Pons (tissue), 1 donor: ENCODE data around the gene THOP1.
"Not testable (repeated sequence)": the region's sequence is repeated elsewhere in the genome, so short reads cannot be mapped to it uniquely, and the experiment has no call there.

Experiments
- DNase-seq: peaks from one replicate; pipeline ENCODE4 v3.0.0-alpha.2; 2016; ENCODE audit warnings: low spot score

Gene THOP1

DNA sequence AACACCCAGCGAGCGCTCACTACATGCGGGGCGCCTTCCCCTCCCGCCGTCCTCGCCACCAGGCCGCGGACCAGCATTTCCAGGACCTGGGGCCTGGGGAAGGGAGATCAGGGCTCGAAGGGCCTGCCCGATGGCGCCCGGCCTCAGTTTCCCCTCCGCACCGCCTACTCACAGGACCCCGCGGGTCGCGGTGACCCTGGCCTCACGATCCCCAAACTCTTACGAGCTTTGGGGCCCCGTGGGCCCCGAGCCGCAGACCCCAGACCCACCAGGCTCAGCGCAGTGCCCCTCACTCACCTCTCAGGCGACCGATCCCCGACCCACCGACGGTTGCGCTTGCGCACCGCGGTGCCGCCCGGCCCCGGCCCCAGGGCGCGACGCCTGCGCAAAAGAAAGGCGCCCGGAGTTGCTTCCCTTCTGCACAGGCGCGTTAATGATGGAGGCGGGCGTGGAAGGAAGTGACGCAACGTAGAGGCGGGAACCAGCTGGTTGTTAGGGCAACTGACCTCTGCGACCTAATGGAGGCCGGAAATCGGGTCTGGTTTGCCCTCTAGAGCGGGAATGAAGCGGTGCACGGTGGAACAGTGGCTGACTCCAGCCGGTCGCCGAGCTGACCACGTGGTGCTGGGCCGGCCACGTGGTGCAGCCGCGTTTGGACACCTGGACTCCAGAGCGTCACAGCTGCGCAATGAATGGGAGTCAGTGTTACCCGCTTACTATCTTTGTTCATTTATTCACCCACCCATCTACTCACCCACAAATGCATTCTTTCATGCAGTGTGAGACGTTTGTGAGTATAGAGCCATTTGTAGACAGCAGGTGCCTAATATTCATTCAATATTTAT is 2.1 kb upstream of the THOP1 start, which contains the start of gene SGTA:
TSS of gene SGTA (minus strand) at position 338 of the 845 bp plus-strand sequence. CDS start 14,205 bp downstream, outside the sequence.
- DNase-seq: peak; percentile 99

DNA sequence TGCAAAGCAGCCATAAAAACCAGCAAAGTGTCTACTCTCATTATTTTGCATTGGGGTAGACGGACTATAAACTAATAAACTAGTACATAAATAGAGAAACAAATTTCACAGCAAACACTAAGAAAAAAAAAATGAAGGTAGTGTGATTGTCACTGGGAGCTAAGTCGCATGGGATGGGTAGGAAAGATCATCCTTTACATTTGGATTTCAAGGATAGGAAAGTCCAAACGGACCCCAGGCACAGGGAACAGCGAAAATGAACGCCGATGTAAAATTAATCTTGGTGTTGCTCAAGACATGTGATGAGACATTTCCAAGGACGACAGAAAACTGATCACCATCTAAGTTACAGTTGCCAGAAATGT is 1.5 kb upstream of the THOP1 start:
- no peak for DNase-seq

DNA sequence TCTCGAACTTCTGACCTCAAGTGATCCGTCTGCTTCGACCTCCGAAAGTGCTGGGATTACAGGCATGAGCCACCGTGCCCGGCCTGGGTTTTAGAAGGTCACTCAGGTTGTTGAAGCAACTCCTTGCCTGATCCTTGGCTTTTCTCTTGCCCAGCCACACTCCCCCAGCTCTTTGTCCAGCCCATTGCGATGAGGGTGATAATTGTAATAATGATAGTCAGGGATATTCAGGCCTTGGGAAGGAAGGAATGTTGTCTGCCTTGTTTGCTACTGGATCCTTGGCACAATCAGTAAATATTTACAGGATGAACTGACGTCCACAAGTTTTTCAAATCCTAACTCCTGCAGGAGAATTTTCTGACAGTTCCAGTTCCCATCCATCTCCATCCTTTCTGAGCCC is 1.8 kb downstream of the THOP1 start:
- no peak for DNase-seq

DNA sequence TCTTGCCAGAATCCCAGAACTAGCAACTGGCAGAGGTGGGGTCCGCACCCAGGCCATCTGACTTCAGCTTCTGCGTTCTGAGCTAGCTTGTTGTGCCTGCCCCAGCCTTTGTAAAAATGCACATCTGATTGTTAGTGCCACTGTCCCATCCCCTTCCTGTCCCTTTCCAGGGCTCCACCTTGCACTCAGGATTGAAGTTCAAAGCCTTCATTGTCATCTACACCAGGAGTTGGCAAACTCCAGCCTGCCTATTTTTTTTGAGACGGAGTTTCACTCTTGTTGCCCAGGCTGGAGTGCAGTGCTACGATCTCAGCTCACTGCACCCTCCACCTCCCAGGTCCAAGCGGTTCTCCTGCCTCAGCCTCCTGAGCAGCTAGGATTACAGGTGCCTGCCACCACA is 2.9 kb downstream of the THOP1 start:
- no peak for DNase-seq

DNA sequence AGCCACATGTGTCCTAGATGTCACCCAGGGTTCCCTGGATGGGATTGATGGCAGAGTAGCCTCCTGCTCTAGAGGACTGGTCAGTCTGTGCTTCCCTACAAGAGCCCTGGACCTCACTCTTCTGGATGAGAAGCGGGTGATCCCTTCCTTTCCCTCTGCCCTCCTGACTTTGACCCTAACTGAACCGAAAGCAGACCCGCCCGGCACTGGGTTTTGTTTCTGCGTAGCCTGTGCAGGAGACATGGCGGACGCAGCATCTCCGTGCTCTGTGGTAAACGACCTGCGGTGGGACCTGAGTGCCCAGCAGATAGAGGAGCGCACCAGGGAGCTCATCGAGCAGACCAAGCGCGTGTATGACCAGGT is 4.9 kb downstream of the THOP1 start:
- DNase-seq: no peak

DNA sequence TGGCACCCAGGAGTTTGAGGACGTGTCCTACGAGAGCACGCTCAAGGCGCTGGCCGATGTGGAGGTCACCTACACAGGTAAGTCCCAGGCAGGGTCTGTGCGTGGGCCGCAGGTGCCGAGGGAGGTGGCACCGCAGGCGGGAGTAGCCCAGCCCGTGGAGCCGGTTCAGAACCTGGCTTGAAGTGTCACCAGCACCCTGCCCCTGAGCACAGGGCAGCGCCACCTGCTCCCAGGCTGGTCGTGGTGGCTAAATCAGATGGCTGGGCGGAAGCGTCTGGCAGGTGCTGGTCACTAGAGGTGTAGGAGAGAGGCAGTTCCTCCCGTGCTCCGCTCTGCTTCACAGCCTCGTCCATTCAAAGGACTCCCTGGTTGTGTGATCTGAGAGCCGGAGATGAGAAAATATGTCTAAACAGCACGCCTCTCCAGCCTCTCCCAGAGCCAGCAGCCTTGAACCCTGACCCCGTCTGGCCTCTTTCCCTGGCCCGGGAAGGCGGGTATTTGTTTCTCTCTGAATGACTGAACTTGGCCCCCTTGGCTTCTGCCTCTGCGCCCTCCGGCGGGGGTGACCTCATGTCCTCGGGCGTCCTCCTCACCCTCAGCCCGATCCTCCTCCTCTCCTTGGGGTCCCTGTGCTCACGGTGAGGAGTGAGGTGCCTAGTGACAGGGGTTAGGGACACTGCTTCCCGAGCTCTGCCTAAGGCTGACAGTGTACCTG is 5.4 kb downstream of the THOP1 start:
- DNase-seq: no peak

DNA sequence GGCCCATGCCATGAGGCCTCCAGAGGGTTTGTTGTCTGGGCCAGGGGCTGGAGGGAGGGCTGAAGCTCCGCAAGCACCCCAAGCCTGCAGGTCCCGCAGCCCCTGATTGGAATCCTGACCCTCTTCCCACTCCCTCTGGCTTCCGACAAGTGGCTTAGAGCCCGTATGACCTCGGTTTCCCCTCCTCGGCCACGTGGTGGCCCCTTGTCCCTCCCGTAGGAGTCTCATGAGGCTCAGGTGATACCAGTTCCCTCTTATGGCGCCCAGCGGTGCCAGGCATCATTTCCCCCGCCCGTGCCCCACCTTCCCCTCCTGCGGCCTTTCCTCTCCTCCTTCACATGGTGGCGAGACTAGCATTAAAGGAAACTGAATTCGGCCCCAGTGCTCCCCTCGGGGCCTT is 6.1 kb downstream of the THOP1 start:
- no peak for DNase-seq

DNA sequence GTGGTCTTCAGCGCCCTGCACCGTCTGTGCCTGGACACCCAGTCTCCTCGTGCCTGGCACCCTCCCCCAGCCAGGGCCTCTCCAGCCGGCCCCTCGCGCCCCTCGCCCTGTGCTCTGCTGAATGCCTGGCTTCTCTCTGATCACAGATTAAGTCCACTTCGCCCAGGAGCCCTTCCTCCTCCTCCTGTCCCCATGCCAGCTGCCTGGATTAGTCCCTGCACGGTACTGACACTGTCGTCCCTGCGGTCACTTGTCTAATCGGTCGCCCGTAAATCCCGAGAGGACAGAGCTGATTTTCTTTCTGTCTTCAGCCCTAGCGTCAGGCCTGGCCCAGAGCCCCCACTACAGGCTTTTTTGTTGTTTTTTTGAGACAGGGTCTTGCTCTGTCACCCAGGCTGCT is 6.6 kb downstream of the THOP1 start:
- no peak for DNase-seq

DNA sequence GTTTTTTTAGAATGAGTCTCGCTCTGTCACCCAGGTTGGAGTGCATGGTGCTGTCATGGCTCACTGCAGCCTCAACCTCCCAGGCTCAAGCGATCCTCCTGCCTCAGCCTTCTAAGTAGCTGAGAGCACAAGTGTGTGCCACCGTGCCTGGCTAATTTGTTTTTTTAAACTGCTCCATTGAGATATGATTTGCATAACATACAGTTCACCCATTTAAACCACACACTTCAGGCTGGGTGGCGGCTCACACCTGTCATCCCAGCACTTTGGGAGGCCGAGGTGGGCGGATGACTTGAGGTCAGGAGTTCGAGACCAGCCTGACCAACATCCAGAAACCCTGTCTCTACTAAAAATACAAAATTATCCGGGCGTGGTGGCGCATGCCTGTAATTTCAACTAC is 7.4 kb downstream of the THOP1 start:
- not testable (repeated sequence) for DNase-seq

DNA sequence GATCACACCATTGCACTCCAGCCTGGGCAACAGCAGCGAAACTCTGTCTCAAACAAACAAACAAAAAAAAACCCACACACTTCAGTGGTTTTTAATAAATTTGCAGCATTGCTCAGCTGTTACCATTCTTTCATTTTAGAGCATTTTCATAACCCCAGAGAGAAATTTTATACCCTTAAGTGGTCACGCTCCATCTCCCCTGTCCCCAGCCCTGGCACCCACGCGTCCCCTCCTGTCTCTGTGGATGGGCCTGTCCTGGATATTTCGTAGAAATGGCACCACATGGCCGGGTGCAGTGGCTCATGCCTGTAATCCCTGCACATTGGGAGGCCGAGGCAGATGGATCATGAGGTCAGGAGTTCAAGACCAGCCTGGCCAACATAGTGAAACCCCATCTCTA is 7.8 kb downstream of the THOP1 start:
- DNase-seq: no peak

DNA sequence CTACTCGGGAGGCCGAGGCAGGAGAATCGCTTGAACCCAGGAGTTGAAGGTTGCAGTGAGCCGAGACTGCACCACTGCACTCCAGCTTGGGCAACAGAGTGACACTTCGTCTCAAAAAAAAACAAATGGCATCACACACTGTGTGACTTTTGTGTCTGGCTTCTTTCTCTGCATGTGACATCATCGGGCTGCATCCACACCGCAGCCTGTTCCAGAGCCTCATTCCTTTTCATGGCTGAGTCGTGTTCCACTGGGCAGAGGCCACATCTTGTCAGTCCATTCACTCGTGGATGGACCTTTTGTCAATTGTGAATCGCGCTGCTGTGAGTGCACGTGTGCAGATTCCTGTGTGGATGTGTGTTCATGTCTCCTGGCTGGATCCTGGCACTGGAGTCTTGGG is 8.3 kb downstream of the THOP1 start:
- DNase-seq: no peak

DNA sequence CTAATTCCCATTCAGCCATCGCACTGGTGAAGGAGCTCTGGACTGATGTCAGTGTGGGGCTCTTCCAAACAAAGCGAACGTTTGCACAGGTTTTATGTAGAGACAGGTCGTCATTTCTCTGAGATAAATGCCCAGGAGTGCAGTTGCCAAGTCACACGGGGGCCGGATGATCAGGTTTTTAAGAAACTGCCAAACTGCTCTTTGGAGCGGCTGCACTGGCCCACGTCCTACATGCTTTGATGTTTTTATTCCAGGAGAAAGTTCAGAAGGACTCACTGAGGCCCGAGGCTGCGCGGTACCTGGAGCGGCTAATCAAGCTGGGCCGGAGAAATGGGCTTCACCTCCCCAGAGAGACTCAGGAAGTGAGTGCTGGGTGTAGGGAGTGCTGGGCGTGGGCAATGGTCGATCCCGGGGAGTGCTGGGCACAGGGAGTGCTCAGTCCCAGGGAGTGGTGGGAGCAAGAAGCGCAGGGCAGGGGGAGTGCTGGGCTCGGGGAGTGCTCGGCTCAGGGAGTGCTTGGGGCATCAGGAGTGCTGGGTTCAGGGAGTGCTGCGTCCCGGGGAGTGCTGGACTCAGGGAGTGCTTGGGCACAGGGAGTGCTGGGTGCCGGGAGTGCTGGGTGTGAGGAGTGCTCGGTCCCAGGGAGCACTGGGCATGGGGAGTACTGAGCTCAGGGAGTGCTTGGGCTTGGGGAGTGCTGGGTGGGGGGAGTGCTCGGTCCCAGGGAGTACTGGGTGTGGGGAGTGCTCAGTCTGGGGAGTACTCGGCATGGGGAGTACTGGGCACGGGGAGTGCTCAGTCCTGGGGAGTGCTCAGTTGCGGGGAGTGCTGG is 10.7 kb downstream of the THOP1 start:
- DNase-seq: no peak

DNA sequence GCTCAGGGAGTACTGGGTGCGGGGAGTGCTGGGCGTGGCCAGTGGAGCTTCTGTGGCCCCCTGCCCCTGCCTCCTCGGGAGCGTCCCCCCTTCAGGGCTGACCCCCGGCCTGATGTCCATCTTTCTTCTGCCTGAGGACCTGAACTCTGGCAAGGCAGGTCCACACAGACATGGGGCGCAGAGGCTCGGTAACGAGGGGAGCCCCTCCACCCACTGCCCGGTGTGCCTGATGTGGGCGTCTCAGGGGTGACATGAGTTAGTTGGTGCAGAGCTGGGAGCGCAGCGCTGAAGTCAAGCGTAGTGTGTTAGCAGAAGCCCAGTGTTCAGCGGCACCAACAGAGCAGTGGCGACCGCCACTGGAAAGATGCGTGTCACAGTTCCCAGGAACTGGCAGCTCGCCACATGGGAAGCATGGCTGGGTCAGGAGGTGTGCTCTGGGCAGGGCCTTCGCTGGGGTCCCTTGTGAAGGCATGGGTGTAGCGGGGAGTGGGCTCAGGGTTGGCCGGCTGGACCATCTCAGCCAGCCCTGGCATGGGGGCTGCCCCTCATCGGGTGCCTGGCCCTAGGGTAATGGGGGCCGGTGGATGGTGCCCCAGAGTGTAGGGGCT is 11.5 kb downstream of the THOP1 start:
- DNase-seq: no peak

DNA sequence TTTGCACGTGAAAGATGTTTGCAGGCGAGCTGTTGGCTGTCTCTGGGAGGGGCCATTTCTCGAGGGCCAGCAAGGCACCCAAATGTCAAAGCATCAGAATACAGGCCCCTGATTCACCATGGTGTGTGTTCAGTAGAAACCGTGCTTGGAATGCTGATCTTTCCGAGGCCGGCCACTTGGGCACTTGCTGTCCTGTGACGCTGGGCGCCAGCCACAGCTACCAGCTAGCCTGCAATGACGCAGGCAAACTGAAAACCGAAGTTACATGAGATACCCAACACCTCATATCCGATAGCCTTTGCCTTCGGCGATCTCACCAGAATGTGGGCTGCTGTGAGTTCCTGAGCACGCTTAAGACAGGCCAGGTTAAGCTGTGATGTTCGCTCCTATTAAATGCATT is 12.0 kb downstream of the THOP1 start:
- DNase-seq: peak; percentile 14

DNA sequence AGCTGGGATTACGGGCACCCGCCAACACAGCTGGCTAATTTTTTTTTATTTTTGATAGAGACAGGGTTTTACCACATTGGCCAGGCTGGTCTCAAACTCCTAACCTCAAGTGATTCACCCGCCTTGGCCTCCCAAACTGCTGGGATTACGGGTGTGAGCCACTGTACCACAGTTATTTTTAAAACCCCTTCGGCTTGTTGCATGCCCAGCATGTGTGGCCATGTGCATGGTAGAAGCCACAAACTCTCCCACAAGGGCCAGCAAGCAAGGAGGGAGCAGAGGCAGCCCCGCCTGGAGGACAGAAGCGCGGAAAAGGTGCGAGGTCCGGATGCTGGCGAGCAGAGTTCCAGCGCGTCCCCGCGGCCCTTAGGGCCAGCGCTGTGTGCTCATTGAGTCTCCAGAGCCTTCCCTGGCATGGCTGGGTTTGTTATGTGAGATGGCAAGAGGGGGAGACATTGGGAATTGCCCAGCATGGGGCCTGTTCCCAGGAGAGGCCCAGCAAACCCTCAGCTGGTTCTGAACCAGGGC is 12.9 kb downstream of the THOP1 start:
- DNase-seq: no peak

DNA sequence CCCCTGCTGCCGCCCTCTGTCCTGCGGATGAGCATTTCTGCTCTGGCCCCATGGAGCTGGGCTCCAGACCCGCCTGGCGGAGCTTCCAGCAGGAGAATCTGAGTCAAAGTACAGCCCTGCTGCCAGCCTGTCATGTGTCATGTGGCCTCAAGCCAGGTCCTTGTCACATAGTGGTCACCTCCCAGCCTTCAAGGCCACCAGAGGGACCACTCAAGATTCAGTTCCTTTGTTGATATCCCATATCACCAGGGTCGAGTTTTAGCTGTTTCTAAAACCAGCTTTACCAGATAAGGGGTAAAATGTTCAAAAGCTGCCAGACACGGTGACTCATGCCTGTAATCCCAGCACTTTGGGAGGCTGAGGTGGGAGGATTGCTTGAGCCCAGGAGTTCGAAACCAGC is 13.4 kb downstream of the THOP1 start:
- DNase-seq: no peak

DNA sequence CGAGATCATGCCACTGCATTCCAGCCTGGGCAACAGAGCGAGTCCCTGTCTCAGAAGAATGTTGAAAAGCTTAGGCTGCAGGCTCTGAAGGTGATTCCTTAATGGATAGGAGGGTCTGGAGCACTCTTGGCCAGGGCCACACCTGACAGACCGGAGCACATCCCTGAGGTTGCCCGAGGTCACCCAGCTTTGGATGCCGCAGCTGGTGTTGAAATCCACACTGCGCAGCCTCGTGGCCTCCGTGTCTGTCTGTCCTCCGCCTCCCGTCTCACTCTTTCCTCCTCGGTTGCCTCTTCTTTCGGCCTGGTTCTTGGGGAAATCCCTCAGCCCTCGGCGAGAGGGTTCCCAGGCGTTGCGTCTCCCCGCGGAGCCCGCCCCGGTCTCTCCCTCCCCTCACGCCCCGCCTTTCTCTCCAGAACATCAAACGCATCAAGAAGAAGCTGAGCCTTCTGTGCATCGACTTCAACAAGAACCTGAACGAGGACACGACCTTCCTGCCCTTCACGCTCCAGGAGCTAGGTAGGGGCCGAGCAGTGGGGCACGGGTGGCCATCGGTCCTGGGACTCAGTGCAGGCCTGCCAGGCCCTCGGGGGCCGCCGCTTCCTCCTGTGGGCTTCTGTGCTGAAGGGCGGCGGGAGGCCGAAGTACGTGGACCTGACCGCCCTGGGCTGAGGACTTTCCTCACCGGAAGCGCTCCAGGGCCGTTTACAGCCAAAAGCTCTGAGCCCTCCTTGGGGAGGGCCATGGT is 14.1 kb downstream of the THOP1 start:
- no peak for DNase-seq

DNA sequence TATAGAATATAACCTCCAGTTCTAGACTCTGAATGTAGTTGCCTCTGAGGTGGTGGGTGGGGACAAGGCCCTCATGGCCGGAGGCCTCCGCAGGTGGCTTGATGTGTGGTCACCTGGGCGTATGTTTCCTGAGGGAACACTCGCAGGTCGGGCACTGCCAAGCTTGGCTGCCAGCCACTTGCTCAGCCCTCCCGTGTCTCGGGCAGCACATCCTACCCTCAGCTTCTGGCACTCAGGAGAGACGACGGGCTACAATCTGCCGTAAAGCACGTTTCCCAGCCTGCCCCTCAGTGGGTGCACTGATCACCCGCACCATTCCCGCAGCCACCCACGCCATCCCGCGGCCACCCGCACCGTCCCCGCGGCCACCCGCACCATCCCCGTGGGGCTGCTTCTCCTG is 15.2 kb downstream of the THOP1 start:
- no peak for DNase-seq

DNA sequence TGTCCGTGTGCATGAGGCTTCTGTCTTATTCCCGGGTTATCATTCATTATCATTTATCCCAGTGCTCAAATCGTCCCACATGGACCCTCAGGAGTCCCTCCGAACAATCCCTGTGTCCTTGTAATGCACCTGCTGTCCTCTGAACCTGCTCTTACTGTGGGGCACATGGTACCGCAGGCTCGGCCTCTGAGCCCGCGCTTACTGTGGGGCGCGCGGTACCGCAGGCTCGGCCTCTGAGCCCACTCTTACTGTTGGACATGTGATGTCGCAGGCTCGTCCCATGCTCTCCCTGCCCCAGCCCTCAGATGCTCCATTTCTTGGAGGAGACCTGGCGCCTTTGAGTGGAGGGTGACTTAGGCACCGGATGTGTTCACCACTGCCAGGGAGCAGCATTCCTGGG is 17.5 kb downstream of the THOP1 start:
- no peak for DNase-seq

DNA sequence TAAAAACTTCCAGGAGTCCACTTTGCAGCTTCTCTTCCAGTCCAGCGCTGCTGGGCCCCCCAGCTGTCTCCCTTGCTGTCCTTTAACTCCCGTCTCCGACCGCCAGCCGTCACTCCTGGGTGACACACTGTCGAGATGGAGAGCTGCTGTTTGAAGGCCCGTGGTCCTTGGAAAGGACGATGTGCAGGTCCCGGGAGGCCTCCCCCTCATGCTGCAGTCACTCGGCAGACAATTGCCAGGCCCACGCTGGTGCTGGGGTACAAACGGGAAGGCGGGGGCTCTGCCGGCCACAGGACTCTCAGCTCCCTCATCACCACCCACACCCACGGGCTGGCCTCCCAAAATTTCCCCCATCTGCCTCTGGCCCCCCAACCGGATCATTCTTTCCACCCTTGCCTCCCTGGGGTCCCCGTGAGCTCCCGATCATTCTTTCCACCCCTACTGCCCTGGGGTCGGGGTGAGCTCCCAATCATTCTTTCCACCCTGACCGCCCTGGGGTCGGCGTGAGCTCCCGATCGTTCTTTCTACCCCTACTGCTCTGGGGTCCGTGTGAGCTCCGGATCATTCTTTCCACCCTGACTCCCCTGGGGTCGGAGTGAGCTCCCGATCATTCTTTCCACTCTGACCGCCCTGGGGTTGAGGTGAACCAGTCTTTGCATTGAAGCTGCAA is 18.3 kb downstream of the THOP1 start:
- DNase-seq: no peak
